Activated effector memory CD4-positive, alpha-beta T cell treated with Interleukin-2 at 50 U/mL for 16 hours (primary cell): ENCODE data around the gene ZNF519.
"Not testable (repeated sequence)": the region's sequence is repeated elsewhere in the genome, so short reads cannot be mapped to it uniquely, and the experiment has no call there.

Source experiments
- DNase-seq: peaks from one replicate; pipeline ENCODE4 v3.0.0-alpha.2; 2020

Gene ZNF519

DNA sequence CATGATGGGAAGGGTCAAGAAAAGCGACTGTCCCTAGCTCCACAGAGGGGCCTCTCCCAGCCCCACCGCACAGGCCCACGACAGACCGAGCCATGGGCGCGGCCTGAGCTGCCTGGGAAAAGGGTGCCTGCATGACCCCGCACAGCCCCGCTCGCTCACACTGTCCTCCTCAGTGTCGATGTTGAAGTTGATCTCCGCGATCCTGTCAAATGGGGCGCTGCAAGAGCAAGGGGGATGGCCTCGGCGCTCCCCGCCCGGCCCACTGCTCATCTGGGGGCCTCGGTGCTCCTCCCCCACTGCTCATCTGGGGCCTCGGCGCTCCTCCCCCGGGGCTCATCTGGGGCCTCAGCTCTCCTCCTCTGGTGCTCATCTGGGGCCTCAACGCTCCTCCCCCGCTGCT lies 14.5 kb upstream of the ZNF519 start:
- not testable (repeated sequence) for DNase-seq

DNA sequence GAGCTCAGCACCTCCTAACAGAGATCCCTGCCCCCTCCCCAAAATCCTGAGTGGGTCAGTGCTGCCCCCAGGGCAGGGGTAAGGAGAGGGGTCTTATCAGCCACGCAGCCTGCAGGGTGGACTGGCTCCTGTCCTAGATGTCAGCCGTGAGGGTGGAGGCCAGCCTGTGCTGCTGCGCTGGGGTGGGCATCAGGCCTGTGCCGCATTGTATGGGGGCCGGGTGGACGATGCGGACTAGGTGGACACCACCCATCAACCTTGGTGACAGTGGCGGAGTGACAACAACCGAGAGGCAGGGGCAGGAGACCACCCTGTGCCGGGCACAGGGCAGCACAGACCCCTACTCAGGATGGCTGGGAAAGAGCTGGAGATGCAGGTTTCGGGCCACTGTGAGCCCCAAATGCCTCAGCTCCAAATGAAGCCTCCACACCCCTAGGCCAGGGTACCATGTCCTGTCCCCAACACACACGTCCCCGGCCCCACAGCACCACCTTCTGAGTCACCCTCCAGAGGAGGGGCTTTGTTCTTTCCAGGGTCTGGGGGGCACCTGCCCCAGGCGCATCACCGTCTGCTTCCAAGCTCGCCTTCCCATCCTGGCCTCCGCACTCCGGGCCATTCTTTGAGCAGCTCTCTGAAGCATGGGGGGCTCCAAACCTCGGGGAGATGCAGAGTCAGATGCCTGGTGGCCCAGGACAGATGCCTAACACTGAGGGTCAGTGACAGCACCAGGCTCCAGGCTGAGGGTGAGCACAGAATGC lies 13.5 kb upstream of the ZNF519 start:
- DNase-seq, result not testable (repeated sequence)

DNA sequence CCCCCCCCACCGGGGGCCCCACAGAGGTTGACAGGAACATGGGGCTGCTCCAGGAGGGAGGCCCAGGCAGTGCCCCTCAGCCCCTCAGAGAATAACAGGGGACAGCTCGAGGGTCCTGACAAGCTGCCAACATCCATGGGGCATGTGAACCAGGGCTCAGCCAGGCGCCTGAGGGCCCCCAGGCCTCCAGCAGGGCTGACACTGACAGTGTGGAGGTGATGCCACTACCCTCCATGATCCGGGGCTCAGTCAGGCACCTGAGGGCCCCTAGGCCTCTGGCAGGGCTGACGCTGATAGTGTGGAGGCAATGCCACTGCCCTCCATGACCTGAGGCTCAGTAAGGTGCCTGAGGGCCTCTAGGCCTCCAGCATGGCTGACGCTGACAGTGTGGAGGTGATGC lies 12.8 kb upstream of the ZNF519 start:
- not testable (repeated sequence) for DNase-seq

GRCh38 chr18:14144628-14144895 lies 12.3 kb upstream of the ZNF519 start:
- no peak for DNase-seq

GRCh38 chr18:14143871-14144627 lies 11.8 kb upstream of the ZNF519 start:
- DNase-seq, result not testable (repeated sequence)

DNA sequence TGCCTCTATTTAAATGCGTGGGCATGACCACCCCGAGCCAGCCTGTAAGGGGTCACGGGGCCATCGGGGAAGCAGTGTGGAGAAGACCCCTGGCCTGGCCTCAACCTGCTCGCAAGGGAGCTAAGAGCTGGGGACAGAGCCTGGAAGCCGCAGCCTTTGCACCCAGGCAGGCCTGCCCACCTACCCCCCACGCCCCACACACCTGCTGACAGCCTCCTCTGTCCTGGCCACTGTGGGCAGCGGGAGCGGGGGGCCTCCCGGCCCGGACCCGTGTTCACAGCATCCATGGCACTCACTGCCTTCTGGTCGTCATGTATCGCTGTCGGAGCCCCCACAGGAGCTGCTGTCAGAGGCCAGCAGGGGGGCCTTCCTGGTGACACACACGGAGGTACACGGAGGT lies 11.2 kb upstream of the ZNF519 start:
- DNase-seq, result not testable (repeated sequence)

DNA sequence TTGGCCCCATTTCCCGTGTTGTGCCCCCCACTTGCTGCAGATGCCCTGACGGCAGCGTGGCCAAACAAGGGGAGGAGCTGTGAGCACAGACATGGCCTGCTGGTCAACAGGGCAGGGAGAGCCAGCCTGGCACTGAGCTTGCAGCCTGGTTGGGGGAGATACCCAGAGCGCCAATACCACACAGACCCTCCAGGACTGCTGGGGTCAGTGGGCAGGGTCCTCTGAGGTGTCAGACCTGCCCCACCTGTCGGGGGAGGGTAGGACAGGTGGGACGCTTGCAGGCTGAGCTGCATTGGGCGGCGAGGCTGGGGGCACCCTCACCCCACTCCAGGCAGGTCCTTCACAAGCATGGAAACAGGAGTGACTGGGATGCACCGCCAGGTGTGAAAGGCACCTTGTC lies 9.9 kb upstream of the ZNF519 start:
- DNase-seq, result not testable (repeated sequence)

- not testable (repeated sequence) for DNase-seq
These were observed 7.3 kb upstream of the ZNF519 start for GRCh38 chr18:14139583-14139982.

GRCh38 chr18:14137971-14138370 lies 5.7 kb upstream of the ZNF519 start:
- DNase-seq, result not testable (repeated sequence)

DNA sequence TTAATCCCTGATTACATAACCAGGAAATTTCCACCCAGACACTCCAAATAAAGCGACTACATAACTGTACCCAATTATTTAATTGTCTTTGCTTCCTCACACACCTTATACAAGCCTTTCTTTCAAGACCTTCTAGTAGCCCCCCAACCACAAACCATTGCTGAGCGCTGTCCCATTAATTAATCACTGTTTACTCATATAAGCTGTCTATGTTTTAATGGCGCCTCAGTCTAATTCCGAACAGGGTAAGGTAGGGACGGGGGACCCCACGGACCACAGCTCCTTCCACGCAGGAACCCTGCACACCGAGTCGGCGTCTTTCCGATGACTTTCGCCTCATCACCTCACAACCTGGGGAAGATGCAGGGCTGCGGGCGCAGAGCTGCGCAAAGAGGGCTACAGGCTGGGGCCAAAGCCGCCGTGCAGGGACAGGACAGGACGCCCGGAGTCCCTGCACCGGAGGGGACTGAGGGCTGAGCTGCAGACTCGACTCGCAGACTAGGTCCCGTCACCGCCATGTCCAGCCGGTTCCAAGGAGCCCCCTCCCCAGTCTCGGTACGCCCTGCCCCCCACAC lies 452 bp downstream of the ZNF519 start:
- not testable (repeated sequence) for DNase-seq

GRCh38 chr18:14130804-14131203 lies 1.4 kb downstream of the ZNF519 start:
- DNase-seq, result not testable (repeated sequence)

DNA sequence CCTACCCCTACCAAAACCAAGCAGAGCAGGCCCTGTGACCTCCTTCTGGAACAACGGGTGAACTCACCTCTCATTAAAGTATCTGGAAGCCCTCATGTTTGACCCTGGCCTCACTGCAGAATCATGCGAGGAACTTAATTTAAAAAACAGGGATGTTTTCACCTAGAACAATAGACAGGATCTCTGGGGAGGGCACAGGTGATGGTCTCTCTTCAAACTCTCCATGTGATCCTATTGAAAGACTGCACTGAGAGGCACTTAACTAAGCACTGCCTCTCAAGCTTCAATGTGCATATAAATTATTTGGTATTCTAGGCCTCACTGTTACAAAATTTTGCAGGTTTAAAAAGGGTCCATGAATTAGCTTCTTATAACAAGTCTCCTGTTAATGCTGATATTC lies 7.5 kb downstream of the ZNF519 start:
- no peak for DNase-seq

GRCh38 chr18:14122097-14122496 lies 10.1 kb downstream of the ZNF519 start:
- DNase-seq, result no peak

DNA sequence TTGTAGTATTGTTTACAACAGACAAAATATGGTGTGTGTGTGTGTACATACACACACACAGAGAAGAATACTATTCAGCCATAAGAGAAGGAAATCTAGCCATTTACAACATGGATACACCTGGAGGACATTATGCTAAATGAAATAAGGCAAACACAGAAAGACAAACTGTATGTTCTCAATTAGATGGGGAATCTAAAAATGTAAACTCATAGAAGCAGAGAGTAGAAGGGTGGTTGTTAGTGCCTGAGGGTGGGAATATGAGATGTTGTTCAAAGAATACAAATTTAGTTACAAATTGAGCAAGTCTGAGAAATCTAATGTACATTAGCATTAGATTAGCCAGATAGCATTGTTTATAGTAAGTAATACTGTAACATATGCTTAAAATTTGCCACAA lies 11.3 kb downstream of the ZNF519 start:
- no peak for DNase-seq

DNA sequence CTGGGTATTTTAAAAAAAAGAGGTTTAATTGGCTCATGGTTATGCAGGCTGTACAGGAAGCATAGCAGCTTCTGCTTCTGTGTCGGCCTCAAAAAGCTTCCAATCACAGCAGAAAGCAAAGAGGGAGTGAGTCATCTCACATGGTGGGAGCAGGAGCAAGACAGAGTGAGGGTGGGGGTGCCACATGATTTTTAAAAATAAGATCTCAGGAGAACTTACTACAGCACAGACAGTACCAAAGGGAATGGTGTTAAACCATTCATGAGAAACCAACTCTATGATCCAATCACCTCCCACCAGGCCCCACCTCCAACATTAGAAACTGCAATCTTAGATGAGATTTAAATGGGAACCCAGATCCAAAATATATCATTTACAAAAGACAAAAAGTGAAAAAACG lies 14.6 kb downstream of the ZNF519 start:
- no peak for DNase-seq

- DNase-seq, result no peak
These were observed 25.3 kb downstream of the ZNF519 start for GRCh38 chr18:14106906-14107305.

GRCh38 chr18:14104906-14105748 lies 27.1 kb downstream of the ZNF519 start:
- DNase-seq, result no peak

- DNase-seq, result no peak
These were observed 28.0 kb downstream of the ZNF519 start for GRCh38 chr18:14104201-14104600.

- DNase-seq, result no peak
These were observed 31.5 kb downstream of the ZNF519 start for GRCh38 chr18:14100503-14101286.

DNA sequence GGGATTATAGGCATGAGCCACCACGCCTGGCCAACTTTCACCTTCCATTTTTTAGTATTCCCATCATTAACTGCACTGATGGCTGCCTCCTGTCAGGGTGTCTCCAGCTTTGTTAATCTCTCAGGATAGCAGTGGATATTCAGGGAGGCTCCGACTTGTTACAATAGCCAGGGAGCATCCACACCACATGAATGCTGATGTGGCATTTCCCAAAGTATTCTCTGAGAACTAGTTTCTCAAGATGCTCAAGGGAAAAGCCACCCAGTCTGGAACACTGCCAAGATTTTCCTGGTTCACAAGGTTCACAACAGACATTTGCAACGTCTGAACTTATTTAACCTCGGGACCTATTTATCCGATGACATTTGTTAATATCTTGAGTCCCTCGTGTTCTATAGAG lies 33.8 kb downstream of the ZNF519 start:
- DNase-seq, result no peak

DNA sequence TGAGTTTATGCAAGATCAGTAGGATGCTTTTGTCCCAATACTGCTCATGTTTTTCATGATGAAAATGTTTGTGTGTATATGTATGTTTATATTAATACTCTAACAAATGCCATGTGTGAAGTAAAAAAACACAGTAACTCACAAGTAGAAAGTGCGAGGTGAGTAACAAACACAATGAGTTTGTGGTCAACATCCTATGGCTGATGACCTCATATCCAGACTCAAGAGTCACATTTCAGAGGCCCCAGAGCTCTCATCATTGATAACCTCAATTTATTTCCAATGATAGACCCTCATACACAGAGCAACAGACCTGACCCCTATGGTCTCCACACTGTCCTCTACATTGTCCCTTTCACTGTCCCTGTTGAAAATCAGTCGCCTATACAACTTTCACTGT lies 34.5 kb downstream of the ZNF519 start:
- DNase-seq, result no peak

- no peak for DNase-seq
These were observed 38.8 kb downstream of the ZNF519 start for GRCh38 chr18:14093307-14093915.
